Measurements from ENCODE around the gene TMEM63B. TPM values are rescaled to one million over a fixed set of nuclear protein-coding genes. Genes with fewer than 3 reads are reported as not detected.

Gene TMEM63B
- total and polyA plus RNA-seq, 9 of the 15 experiments (the other 6 are each of a cell fraction or from before 2014, with no cell fraction given), result 0.14 to 39.4 (median 14.4) TPM

- TF ChIP-seq TAF15 (IDR thresholded peaks at IDR 0.05; ENCODE audit: low read depth, low read length) (no peak), BDP1 (IDR thresholded peaks at IDR 0.05; ENCODE audit: insufficient read depth, insufficient read length) (no peak), ZNF274 (IDR thresholded peaks at IDR 0.05; ENCODE audit: borderline replicate concordance, low read depth, low read length) (no peak), SMAD4 (CRISPR knock-in tag; conservative IDR thresholded peaks at IDR 0.05) (0 out of 2 replicates have a peak, but pooled peaks have one; percentile 24), SMAD1 (IDR thresholded peaks at IDR 0.05; ENCODE audit: low read depth, low read length, partially characterized antibody) (no peak), SP1 (CRISPR knock-in tag; IDR thresholded peaks at IDR 0.05) (peak; percentile 78), MCM2 (IDR thresholded peaks at IDR 0.05; ENCODE audit: low read depth) (no peak), ZNF592 (IDR thresholded peaks at IDR 0.05) (peak; percentile 55; the same call in 1 of the 2 replicates), HMG20B (CRISPR knock-in tag; IDR thresholded peaks at IDR 0.05) (no peak), DLX4 (CRISPR knock-in tag; IDR thresholded peaks at IDR 0.05) (no peak), VEZF1 (CRISPR knock-in tag; IDR thresholded peaks at IDR 0.05) (peak; percentile 42; the same call in 1 of the 2 replicates), TAF1 (IDR thresholded peaks at IDR 0.05; ENCODE audit: control insufficient read depth, extremely low read depth, insufficient read depth, low read length, severe bottlenecking) (no peak), SRF (CRISPR knock-in tag; IDR thresholded peaks at IDR 0.05) (0 out of 4 replicates have a peak, but pooled peaks of 1 of the 2 experiments have one; percentile 52), SREBF2 (CRISPR knock-in tag; IDR thresholded peaks at IDR 0.05) (no peak), SMAD3 (CRISPR knock-in tag; conservative IDR thresholded peaks at IDR 0.05) (0 out of 2 replicates have a peak, but pooled peaks have one; percentile 20), MAZ (CRISPR knock-in tag; conservative IDR thresholded peaks at IDR 0.05 in 1 of 2, IDR thresholded peaks at IDR 0.05 in 1 of 2) (peak; percentile 24 to 76; a peak in 2 of 4 replicates), NR0B1 (IDR thresholded peaks at IDR 0.05; ENCODE audit: partially characterized antibody) (no peak), PHTF2 (CRISPR knock-in tag; IDR thresholded peaks at IDR 0.05) (no peak)
These were observed 48.3 kb upstream of the TMEM63B start (continued) for GRCh38 chr6:44078827-44079671.
